SK-N-SH treated with all-trans-retinoic acid at 6 μM for 48 hours (cell line): Measurements from ENCODE around the gene RASSF4.

Experiments used
- ATAC-seq: fragments of 200-7000 bp; cut with Tn5 transposase; 3 replicates; pipeline ENCODE4 v1.9.1; 2020; ENCODE audit warnings: mild to moderate bottlenecking, moderate library complexity
- ARNTL ChIP-seq: fragments of 450-650 bp; formaldehyde crosslinking; IDR thresholded peaks from 2 replicates; pipeline ENCODE4 v1.5.0; 2020; ENCODE audit warnings: low read depth, mild to moderate bottlenecking, moderate library complexity, borderline replicate concordance
- BACH2 ChIP-seq: fragments of 250-450 bp; sonication (Bioruptor Pico); IDR thresholded peaks from 2 replicates; pipeline ENCODE4 v1.9.0; 2021; ENCODE audit warnings: mild to moderate bottlenecking, borderline replicate concordance
- CREB5 ChIP-seq: fragments of 250-450 bp; sonication (Bioruptor Pico); IDR thresholded peaks from 2 replicates; pipeline ENCODE4 v1.5.1; 2020; ENCODE audit warnings: low read depth, mild to moderate bottlenecking, moderate library complexity
- CSDC2 ChIP-seq: fragments of 250-450 bp; sonication (Bioruptor Pico); IDR thresholded peaks from 2 replicates; pipeline ENCODE4 v1.5.0; 2020; ENCODE audit warnings: mild to moderate bottlenecking, moderate library complexity
- ESRRG ChIP-seq: fragments of 250-450 bp; sonication (Bioruptor Pico); IDR thresholded peaks from 2 replicates; pipeline ENCODE4 v1.6.1; 2021; ENCODE audit warnings: mild to moderate bottlenecking
- GLIS3 ChIP-seq: fragments of 250-450 bp; sonication (Bioruptor Pico); IDR thresholded peaks from 2 replicates; pipeline ENCODE4 v1.5.0; 2020; ENCODE audit warnings: mild to moderate bottlenecking, moderate library complexity
- ISL1 ChIP-seq: fragments of 250-450 bp; sonication (Bioruptor Pico); IDR thresholded peaks from 2 replicates; pipeline ENCODE4 v2.1.2; 2022; ENCODE audit warnings: mild to moderate bottlenecking, moderate library complexity
- PATZ1 ChIP-seq: fragments of 250-450 bp; sonication (Bioruptor Pico); IDR thresholded peaks from 2 replicates; pipeline ENCODE4 v1.8.0; 2020; ENCODE audit warnings: mild to moderate bottlenecking, moderate library complexity, borderline replicate concordance
- PPARA ChIP-seq: fragments of 250-450 bp; sonication (Bioruptor Pico); IDR thresholded peaks from 2 replicates; pipeline ENCODE4 v1.5.0; 2020; ENCODE audit warnings: mild to moderate bottlenecking, borderline replicate concordance
- RARB ChIP-seq: fragments of 250-450 bp; sonication (Bioruptor Pico); IDR thresholded peaks from 2 replicates; pipeline ENCODE4 v1.8.0; 2021; ENCODE audit warnings: mild to moderate bottlenecking, moderate library complexity
- SNAI2 ChIP-seq: fragments of 250-450 bp; sonication (Bioruptor Pico); IDR thresholded peaks from 2 replicates; pipeline ENCODE4 v1.5.0; 2020; ENCODE audit warnings: mild to moderate bottlenecking, moderate library complexity
- TCF4 ChIP-seq: fragments of 250-450 bp; sonication (Bioruptor Pico); IDR thresholded peaks from 2 replicates; pipeline ENCODE4 v1.8.0; 2021; ENCODE audit warnings: mild to moderate bottlenecking, moderate library complexity, borderline replicate concordance
- TOX ChIP-seq: fragments of 250-450 bp; sonication (Bioruptor Pico); IDR thresholded peaks from 2 replicates; pipeline ENCODE4 v1.8.0; 2021; ENCODE audit warnings: mild to moderate bottlenecking, moderate library complexity, borderline replicate concordance
- TSHZ2 ChIP-seq: fragments of 250-450 bp; sonication (Bioruptor Pico); IDR thresholded peaks from 2 replicates; pipeline ENCODE4 v1.5.0; 2020; ENCODE audit warnings: mild to moderate bottlenecking, moderate library complexity
- ZC3H10 ChIP-seq: fragments of 250-450 bp; sonication (Bioruptor Pico); IDR thresholded peaks from 2 replicates; pipeline ENCODE4 v1.5.1; 2021; ENCODE audit warnings: mild to moderate bottlenecking, moderate library complexity
- ZFP3 ChIP-seq: fragments of 250-450 bp; sonication (Bioruptor Pico); IDR thresholded peaks from 2 replicates; pipeline ENCODE4 v1.5.0; 2020; ENCODE audit warnings: mild to moderate bottlenecking, moderate library complexity
- ZFP30 ChIP-seq: fragments of 450-650 bp; formaldehyde crosslinking; IDR thresholded peaks from 2 replicates; pipeline ENCODE4 v1.5.0; 2022; ENCODE audit warnings: mild to moderate bottlenecking, moderate library complexity
- ZNF565 ChIP-seq: fragments of 450-650 bp; formaldehyde crosslinking; conservative IDR thresholded peaks from 2 replicates; pipeline ENCODE4 v1.5.0; 2020; ENCODE audit warnings: low read depth, mild to moderate bottlenecking, moderate library complexity
- ZNF70 ChIP-seq: fragments of 450-650 bp; formaldehyde crosslinking; IDR thresholded peaks from 2 replicates; pipeline ENCODE4 v1.5.0; 2020; ENCODE audit warnings: mild to moderate bottlenecking, moderate library complexity
- TF ChIP-seq, protein P1 (sequence below): fragments of 250-450 bp; sonication (Bioruptor Pico); IDR thresholded peaks from 2 replicates; pipeline ENCODE4 v1.8.0; 2021; ENCODE audit warnings: low read depth, mild to moderate bottlenecking, moderate library complexity, borderline replicate concordance
- TF ChIP-seq, protein P2 (sequence below): fragments of 250-450 bp; sonication (Bioruptor Pico); IDR thresholded peaks from 2 replicates; pipeline ENCODE4 v1.5.1; 2021; ENCODE audit warnings: mild to moderate bottlenecking, moderate library complexity

RASSF4 gene

DNA sequence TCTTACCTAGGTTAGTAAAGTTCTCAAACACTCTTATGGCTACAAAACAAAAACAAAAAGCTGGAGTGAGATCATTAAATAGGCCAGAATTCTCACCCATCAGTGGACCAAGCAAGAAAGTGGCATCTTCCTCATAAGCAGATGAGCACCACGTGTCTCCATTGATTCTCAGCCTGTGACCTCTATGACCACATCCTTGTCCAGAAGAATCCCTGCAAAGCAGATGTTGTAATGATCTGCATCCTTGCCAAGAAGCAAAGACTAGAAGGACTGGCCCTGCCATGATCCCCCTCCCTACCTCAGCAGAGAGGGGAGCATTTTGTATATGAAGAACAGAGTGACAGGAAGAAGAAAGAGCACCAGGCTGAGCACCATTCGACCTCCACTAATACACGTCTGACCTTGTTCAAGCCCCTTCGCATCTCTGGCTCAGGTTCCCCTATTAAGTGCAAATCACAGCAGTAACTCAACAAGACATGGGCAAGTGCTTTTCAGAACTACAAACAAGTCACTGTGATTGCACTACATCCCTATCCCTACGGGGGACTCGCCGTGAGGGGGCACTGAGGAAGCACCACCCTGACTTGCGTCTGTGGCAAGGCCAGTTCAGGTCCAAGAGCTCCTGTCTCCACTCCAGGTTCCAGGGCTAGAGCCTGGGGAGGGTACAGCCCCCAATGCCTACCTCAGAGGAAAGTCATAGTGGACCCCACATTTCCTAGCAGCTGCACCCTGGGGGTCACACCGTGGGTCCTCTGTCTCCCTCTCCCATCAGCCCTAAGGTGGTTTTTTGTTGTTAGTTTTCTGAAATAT is 22.2 kb upstream of the RASSF4 start:
- no peak for TF ChIP-seq PATZ1 (CRISPR knock-in tag)
- TF ChIP-seq SNAI2 (CRISPR knock-in tag) = no peak
- TF ChIP-seq ARNTL = no peak
- TF ChIP-seq TCF4 (CRISPR knock-in tag) = no peak
- no peak for TF ChIP-seq RARB (CRISPR knock-in tag)
- TF ChIP-seq TOX (CRISPR knock-in tag) = no peak
- no peak for TF ChIP-seq BACH2 (CRISPR knock-in tag)
- TF ChIP-seq, protein P1, sequence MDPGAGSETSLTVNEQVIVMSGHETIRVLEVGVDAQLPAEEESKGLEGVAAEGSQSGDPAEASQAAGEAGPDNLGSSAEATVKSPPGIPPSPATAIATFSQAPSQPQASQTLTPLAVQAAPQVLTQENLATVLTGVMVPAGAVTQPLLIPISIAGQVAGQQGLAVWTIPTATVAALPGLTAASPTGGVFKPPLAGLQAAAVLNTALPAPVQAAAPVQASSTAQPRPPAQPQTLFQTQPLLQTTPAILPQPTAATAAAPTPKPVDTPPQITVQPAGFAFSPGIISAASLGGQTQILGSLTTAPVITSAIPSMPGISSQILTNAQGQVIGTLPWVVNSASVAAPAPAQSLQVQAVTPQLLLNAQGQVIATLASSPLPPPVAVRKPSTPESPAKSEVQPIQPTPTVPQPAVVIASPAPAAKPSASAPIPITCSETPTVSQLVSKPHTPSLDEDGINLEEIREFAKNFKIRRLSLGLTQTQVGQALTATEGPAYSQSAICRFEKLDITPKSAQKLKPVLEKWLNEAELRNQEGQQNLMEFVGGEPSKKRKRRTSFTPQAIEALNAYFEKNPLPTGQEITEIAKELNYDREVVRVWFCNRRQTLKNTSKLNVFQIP = no peak
- no peak for TF ChIP-seq ISL1 (CRISPR knock-in tag)
- TF ChIP-seq ZFP30 (CRISPR knock-in tag) = no peak
- TF ChIP-seq ZNF70 (CRISPR knock-in tag) = no peak
- no peak for TF ChIP-seq PPARA
- TF ChIP-seq ZFP3 (CRISPR knock-in tag) = no peak
- no peak for TF ChIP-seq CSDC2 (CRISPR knock-in tag)
- TF ChIP-seq ZNF565 (CRISPR knock-in tag) = no peak
- no peak for TF ChIP-seq ZC3H10 (CRISPR knock-in tag)
- no peak for TF ChIP-seq TSHZ2
- TF ChIP-seq, protein P2, sequence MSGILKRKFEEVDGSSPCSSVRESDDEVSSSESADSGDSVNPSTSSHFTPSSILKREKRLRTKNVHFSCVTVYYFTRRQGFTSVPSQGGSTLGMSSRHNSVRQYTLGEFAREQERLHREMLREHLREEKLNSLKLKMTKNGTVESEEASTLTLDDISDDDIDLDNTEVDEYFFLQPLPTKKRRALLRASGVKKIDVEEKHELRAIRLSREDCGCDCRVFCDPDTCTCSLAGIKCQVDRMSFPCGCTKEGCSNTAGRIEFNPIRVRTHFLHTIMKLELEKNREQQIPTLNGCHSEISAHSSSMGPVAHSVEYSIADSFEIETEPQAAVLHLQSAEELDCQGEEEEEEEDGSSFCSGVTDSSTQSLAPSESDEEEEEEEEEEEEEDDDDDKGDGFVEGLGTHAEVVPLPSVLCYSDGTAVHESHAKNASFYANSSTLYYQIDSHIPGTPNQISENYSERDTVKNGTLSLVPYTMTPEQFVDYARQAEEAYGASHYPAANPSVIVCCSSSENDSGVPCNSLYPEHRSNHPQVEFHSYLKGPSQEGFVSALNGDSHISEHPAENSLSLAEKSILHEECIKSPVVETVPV = no peak
- TF ChIP-seq ESRRG (CRISPR knock-in tag) = no peak
- TF ChIP-seq GLIS3 = no peak
- ATAC-seq = no peak

DNA sequence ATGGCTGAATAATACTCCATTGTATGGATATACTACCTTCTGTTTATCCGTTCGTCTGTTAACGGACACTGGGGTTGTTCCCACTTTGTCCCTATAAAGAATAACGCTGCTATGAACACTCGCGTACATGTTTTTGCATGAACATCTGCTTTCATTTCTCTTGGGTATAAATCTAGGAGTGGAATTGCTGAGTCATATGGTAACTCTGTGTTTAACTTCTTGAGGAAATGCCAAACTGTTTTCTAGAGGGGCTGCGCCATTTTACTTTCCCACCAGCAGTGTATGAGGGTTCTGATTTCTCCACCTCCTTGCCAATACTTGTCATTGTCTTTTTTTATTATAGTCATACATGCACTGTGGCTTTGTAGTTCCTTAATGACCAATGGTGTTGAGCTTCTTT is 20.6 kb upstream of the RASSF4 start:
- TF ChIP-seq CREB5 (CRISPR knock-in tag) = no peak
- TF ChIP-seq CSDC2 (CRISPR knock-in tag) = no peak
- TF ChIP-seq, protein P2 = no peak

More for the DNA sequence above, 20.6 kb upstream of the RASSF4 start:
- no peak for ATAC-seq
